Measurements from ENCODE around the gene SLC15A1.

SLC15A1 gene

DNA sequence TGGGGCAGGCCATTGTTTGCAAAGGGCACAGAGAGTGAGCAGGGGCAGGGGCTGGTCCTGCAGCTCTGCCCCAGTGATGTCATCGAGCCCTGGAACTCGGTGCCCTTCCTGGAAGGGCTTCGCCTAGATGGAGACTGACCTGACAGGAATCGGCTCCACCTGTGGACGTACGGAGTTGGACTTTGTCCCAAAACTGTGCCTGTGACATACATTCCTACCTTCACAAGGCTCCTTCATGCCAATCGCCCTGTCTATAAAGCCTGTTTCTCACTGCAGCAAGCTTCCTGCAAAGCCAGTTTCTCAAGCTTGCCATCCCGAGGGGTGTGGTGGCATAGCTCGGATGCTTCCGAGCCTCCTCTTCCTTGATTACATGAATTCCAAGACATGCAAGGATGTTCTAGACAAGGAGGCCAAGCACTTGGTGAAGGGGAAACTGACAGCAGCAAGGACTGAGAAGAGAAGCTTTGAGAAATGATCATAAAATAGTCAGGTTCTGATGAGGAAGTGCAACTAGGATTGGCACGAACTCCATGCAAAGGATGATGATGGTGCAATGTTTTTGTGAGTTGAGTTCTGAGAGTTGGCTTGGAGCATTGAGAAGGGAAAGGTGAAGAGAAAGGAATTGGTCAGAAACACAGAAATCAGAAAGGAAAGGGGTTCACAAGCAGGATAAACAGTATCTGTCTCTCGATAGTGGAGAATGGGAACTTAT, 101.9 kb downstream of the SLC15A1 start:
- peaks cover 0 to 5% (median 0%) of the 10 kb centered on the region in 3 experiments for H3K27me3 ChIP-seq (ENCODE audit: control insufficient read depth in 3 of 3, insufficient read depth in 3 of 3, low read depth in 1 of 3, low read length in 3 of 3)

DNA sequence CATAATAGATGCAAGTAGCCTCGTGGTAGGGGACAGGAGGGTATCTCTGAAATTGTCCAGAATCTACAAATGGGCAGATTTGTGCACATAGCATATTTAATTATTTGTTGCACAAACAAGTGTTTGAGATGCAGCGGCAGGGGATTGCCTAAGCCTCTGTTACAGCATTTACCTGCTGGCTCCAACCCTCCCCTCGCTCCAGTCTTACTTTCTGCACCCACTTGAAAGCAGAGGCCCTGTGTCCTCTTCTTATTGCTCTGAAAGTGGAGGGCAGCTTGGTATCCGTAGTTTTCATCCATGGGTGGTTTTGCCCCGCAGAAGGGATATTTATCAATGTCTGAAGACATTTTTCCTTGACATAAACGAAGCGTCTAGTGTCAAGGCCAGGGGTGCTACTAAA, 102.6 kb downstream of the SLC15A1 start:
- H3K36me3 ChIP-seq (replicated peaks in 1 of 2; ENCODE audit: control insufficient read depth in 2 of 2, insufficient read depth in 2 of 2, low read length in 2 of 2): no peaks in the 10 kb centered on the region
- H2AFZ ChIP-seq (ENCODE audit: low read length): no peak overlapping the region
- H3K27me3 ChIP-seq (ENCODE audit: control insufficient read depth in 3 of 3, insufficient read depth in 3 of 3, low read depth in 1 of 3, low read length in 3 of 3): peaks cover 0 to 5% (median 0%) of the 10 kb centered on the region in 3 experiments
- H3K4me2 ChIP-seq (ENCODE audit: insufficient read depth, low read length, poor library complexity, severe bottlenecking): no peak overlapping the region
- no peak overlapping the region for H2BK120ac ChIP-seq (ENCODE audit: low read depth, low read length)
- no peak overlapping the region for H4K8ac ChIP-seq (ENCODE audit: low read depth, low read length)
- H3K27ac ChIP-seq (replicated peaks; ENCODE audit: low read length): no peak overlapping the region
- no peak overlapping the region for H2AK5ac ChIP-seq (ENCODE audit: low read depth, low read length)
- H2BK5ac ChIP-seq (ENCODE audit: low read length): no peak overlapping the region
- H3K4me1 ChIP-seq (ENCODE audit: control insufficient read depth in 2 of 2, insufficient read depth in 1 of 2, low read depth in 1 of 2, low read length in 2 of 2): no peaks in the 10 kb centered on the region
- H3K9ac ChIP-seq (ENCODE audit: low read depth, low read length, poor library complexity): no peak overlapping the region
- no peaks in the 10 kb centered on the region for H3K9me3 ChIP-seq (replicated peaks in 1 of 2; ENCODE audit: control insufficient read depth in 2 of 2, insufficient read depth in 1 of 2, low read depth in 1 of 2, low read length in 2 of 2)
- H3K14ac ChIP-seq (ENCODE audit: low read length): no peak overlapping the region
- no peak overlapping the region for H3K4me3 ChIP-seq (ENCODE audit: low read length in 2 of 2)
- no CpG with 5 or more reads among the region's 7 CpGs for WGBS, 2 donors (ENCODE audit: extremely low coverage in 2 of 2, insufficient read length in 2 of 2, insufficient replicate concordance in 1 of 2)
- no peak overlapping the region for H4K91ac ChIP-seq (ENCODE audit: low read depth, low read length, poor library complexity)
- H3K4ac ChIP-seq (ENCODE audit: low read length): no peak overlapping the region
- H2BK12ac ChIP-seq (ENCODE audit: low read length): no peak overlapping the region
- no peak overlapping the region for H3K18ac ChIP-seq (ENCODE audit: low read length)
- H3K79me1 ChIP-seq (ENCODE audit: low read depth, low read length): no peaks in the 10 kb centered on the region
- DNase-seq (ENCODE audit: low spot score): no peak
- H3K23ac ChIP-seq (ENCODE audit: low read depth, low read length, poor library complexity): no peak overlapping the region
- no peak overlapping the region for H2BK15ac ChIP-seq (ENCODE audit: low read length)

More for the DNA sequence above, 101.9 kb downstream of the SLC15A1 start:
- Histone ChIP-seq H3K9me3 (replicated peaks in 1 of 2; ENCODE audit: control insufficient read depth in 2 of 2, insufficient read depth in 1 of 2, low read depth in 1 of 2, low read length in 2 of 2) (no peaks in the 10 kb centered on the region), H4K8ac (ENCODE audit: low read depth, low read length) (no peak overlapping the region), H3K4me2 (ENCODE audit: insufficient read depth, low read length, poor library complexity, severe bottlenecking) (no peak overlapping the region), H3K14ac (ENCODE audit: low read length) (no peak overlapping the region), H4K91ac (ENCODE audit: low read depth, low read length, poor library complexity) (no peak overlapping the region), H3K36me3 (replicated peaks in 1 of 2; ENCODE audit: control insufficient read depth in 2 of 2, insufficient read depth in 2 of 2, low read length in 2 of 2) (no peaks in the 10 kb centered on the region), H3K4me1 (ENCODE audit: control insufficient read depth in 2 of 2, insufficient read depth in 1 of 2, low read depth in 1 of 2, low read length in 2 of 2) (no peaks in the 10 kb centered on the region), H3K79me1 (ENCODE audit: low read depth, low read length) (no peaks in the 10 kb centered on the region), H2BK120ac (ENCODE audit: low read depth, low read length) (no peak overlapping the region), H2BK15ac (ENCODE audit: low read length) (no peak overlapping the region), H3K27ac (replicated peaks; ENCODE audit: low read length) (no peak overlapping the region), H3K23ac (ENCODE audit: low read depth, low read length, poor library complexity) (no peak overlapping the region), H2AFZ (ENCODE audit: low read length) (no peak overlapping the region), H3K18ac (ENCODE audit: low read length) (no peak overlapping the region), H2AK5ac (ENCODE audit: low read depth, low read length) (no peak overlapping the region), H2BK12ac (ENCODE audit: low read length) (no peak overlapping the region), H2BK5ac (ENCODE audit: low read length) (no peak overlapping the region), H3K4me3 (ENCODE audit: low read length in 2 of 2) (no peak overlapping the region), H3K9ac (ENCODE audit: low read depth, low read length, poor library complexity) (no peak overlapping the region), H3K4ac (ENCODE audit: low read length) (no peak overlapping the region)
- no CpG with 5 or more reads among the region's 12 CpGs for WGBS, 2 donors (ENCODE audit: extremely low coverage in 2 of 2, insufficient read length in 2 of 2, insufficient replicate concordance in 1 of 2)
- DNase-seq (ENCODE audit: low spot score): no peak

DNA sequence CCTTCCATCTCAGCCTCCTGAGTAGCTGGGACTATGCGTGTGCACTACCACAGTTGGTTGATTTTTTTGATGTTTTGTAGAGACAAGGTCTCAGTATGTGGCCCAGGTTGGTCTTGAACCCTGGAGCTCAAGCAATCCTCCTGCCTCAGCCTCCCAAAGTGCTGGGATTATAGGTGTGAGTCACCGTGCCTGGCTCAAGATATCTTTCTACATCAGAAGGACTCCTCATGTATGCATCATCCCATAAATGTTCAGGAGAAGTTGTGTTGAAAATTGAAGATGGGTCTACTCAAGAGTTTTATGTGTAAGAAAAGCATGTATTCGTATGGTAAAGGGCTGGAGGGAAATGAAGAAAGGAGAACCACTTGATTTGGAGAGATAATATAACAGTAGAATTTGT, 103.8 kb downstream of the SLC15A1 start:
- no peak overlapping the region for H3K23ac ChIP-seq (ENCODE audit: low read depth, low read length, poor library complexity)
- H3K4ac ChIP-seq (ENCODE audit: low read length): no peak overlapping the region
- H2BK15ac ChIP-seq (ENCODE audit: low read length): no peak overlapping the region
- H2BK5ac ChIP-seq (ENCODE audit: low read length): no peak overlapping the region
- H3K18ac ChIP-seq (ENCODE audit: low read length): no peak overlapping the region
- no peak overlapping the region for H3K4me3 ChIP-seq (ENCODE audit: low read length in 2 of 2)
- no peak overlapping the region for H4K91ac ChIP-seq (ENCODE audit: low read depth, low read length, poor library complexity)
- H2AFZ ChIP-seq (ENCODE audit: low read length): no peak overlapping the region
- H3K9me3 ChIP-seq (replicated peaks in 1 of 2; ENCODE audit: control insufficient read depth in 2 of 2, insufficient read depth in 1 of 2, low read depth in 1 of 2, low read length in 2 of 2): no peaks in the 10 kb centered on the region
- H3K27ac ChIP-seq (replicated peaks; ENCODE audit: low read length): no peak overlapping the region
- no peaks in the 10 kb centered on the region for H3K4me1 ChIP-seq (ENCODE audit: control insufficient read depth in 2 of 2, insufficient read depth in 1 of 2, low read depth in 1 of 2, low read length in 2 of 2)
- no peak overlapping the region for H4K8ac ChIP-seq (ENCODE audit: low read depth, low read length)
- WGBS, 2 donors (ENCODE audit: extremely low coverage in 2 of 2, insufficient read length in 2 of 2, insufficient replicate concordance in 1 of 2): no CpG with 5 or more reads among the region's 3 CpGs
- no peak for DNase-seq (ENCODE audit: low spot score)
- no peak overlapping the region for H2BK12ac ChIP-seq (ENCODE audit: low read length)
- no peak overlapping the region for H2BK120ac ChIP-seq (ENCODE audit: low read depth, low read length)
- no peaks in the 10 kb centered on the region for H3K79me1 ChIP-seq (ENCODE audit: low read depth, low read length)
- peaks cover 0 to 5% (median 0%) of the 10 kb centered on the region in 3 experiments for H3K27me3 ChIP-seq (ENCODE audit: control insufficient read depth in 3 of 3, insufficient read depth in 3 of 3, low read depth in 1 of 3, low read length in 3 of 3)
- H3K4me2 ChIP-seq (ENCODE audit: insufficient read depth, low read length, poor library complexity, severe bottlenecking): no peak overlapping the region
- no peak overlapping the region for H2AK5ac ChIP-seq (ENCODE audit: low read depth, low read length)
- no peak overlapping the region for H3K9ac ChIP-seq (ENCODE audit: low read depth, low read length, poor library complexity)
- no peak overlapping the region for H3K14ac ChIP-seq (ENCODE audit: low read length)
- H3K36me3 ChIP-seq (replicated peaks in 1 of 2; ENCODE audit: control insufficient read depth in 2 of 2, insufficient read depth in 2 of 2, low read length in 2 of 2): no peaks in the 10 kb centered on the region

DNA sequence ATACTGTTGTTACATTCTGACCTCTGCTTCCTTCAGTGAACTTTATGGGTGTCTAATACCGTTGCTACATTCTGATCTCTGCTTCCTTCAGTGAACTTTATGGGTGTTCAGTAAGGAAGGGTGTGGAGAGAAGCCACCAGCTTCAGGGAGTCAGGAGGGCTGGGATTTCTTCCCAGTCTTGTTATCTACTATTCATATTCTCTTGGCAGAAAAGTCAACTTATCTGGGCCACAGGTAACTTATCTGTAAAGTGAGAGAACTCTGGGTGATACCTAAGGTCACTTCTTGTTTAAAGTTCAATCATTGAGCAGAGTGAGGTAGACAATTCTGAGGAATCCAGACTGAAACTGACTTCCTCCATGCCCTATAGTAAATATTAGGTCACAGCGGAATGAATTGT, 104.3 kb downstream of the SLC15A1 start:
- H3K36me3 ChIP-seq (replicated peaks in 1 of 2; ENCODE audit: control insufficient read depth in 2 of 2, insufficient read depth in 2 of 2, low read length in 2 of 2): no peaks in the 10 kb centered on the region
- DNase-seq (ENCODE audit: low spot score): no peak
- WGBS, 2 donors (ENCODE audit: extremely low coverage in 2 of 2, insufficient read length in 2 of 2, insufficient replicate concordance in 1 of 2): no CpG with 5 or more reads among the region's 2 CpGs
- no peak overlapping the region for H3K18ac ChIP-seq (ENCODE audit: low read length)
- H2AFZ ChIP-seq (ENCODE audit: low read length): no peak overlapping the region
- peaks cover 0 to 5% (median 0%) of the 10 kb centered on the region in 3 experiments for H3K27me3 ChIP-seq (ENCODE audit: control insufficient read depth in 3 of 3, insufficient read depth in 3 of 3, low read depth in 1 of 3, low read length in 3 of 3)
- H3K4me1 ChIP-seq (ENCODE audit: control insufficient read depth in 2 of 2, insufficient read depth in 1 of 2, low read depth in 1 of 2, low read length in 2 of 2): no peaks in the 10 kb centered on the region
- H3K79me1 ChIP-seq (ENCODE audit: low read depth, low read length): no peaks in the 10 kb centered on the region
- no peak overlapping the region for H3K9ac ChIP-seq (ENCODE audit: low read depth, low read length, poor library complexity)
- no peak overlapping the region for H2AK5ac ChIP-seq (ENCODE audit: low read depth, low read length)
- H3K27ac ChIP-seq (replicated peaks; ENCODE audit: low read length): no peak overlapping the region
- H2BK5ac ChIP-seq (ENCODE audit: low read length): no peak overlapping the region
- no peak overlapping the region for H2BK12ac ChIP-seq (ENCODE audit: low read length)
- no peak overlapping the region for H3K4ac ChIP-seq (ENCODE audit: low read length)
- no peak overlapping the region for H2BK120ac ChIP-seq (ENCODE audit: low read depth, low read length)
- no peak overlapping the region for H2BK15ac ChIP-seq (ENCODE audit: low read length)
- no peak overlapping the region for H3K23ac ChIP-seq (ENCODE audit: low read depth, low read length, poor library complexity)
- no peak overlapping the region for H4K91ac ChIP-seq (ENCODE audit: low read depth, low read length, poor library complexity)
- no peaks in the 10 kb centered on the region for H3K9me3 ChIP-seq (replicated peaks in 1 of 2; ENCODE audit: control insufficient read depth in 2 of 2, insufficient read depth in 1 of 2, low read depth in 1 of 2, low read length in 2 of 2)
- no peak overlapping the region for H3K14ac ChIP-seq (ENCODE audit: low read length)
- H3K4me3 ChIP-seq (ENCODE audit: low read length in 2 of 2): no peak overlapping the region
- no peak overlapping the region for H3K4me2 ChIP-seq (ENCODE audit: insufficient read depth, low read length, poor library complexity, severe bottlenecking)
- no peak overlapping the region for H4K8ac ChIP-seq (ENCODE audit: low read depth, low read length)
